Right atrium auricular region (tissue), 2 donors: ENCODE data around the gene PYGB. TPM values are rescaled to one million over a fixed set of nuclear protein-coding genes. Genes with fewer than 3 reads are reported as not detected.
A peak's percentile ranks its signal among the peaks of the same experiment; 100 is the strongest.

Experiments used
- DNase-seq: peaks from one replicate; pipeline ENCODE4 v3.0.0-alpha.2; 2019; ENCODE audit warnings: low spot score
- H3K27ac ChIP-seq, 2 donors: fragments of 200-600 bp; sonication (generic); 1 replicate in 1 of 2; 2 replicates in 1 of 2; pipeline ENCODE4 v1.5.1; 2016 to 2019
- H3K27me3 ChIP-seq, 2 donors: fragments of 200-600 bp; sonication (generic); one replicate each; pipeline versions ENCODE4 v1.5.1 to v1.6.0; 2017 to 2019
- H3K36me3 ChIP-seq: fragments of 200-600 bp; sonication (generic); one replicate; pipeline ENCODE4 v1.5.1; 2016
- H3K4me1 ChIP-seq, 2 donors: fragments of 200-600 bp; sonication (generic); one replicate each; pipeline versions ENCODE4 v1.5.1 to v1.6.0; 2017 to 2019
- H3K4me3 ChIP-seq, 2 donors: fragments of 200-600 bp; sonication (generic); 1 replicate in 1 of 2; 2 replicates in 1 of 2; pipeline ENCODE4 v1.5.1; 2017 to 2019; ENCODE audit warnings: mild to moderate bottlenecking in 1 of 2, moderate library complexity in 1 of 2
- H3K9me3 ChIP-seq, 2 donors: fragments of 200-600 bp; sonication (generic); one replicate each; pipeline ENCODE4 v1.5.1; 2019
- CTCF ChIP-seq, 2 donors: fragments of 200-600 bp; sonication (generic); IDR thresholded peaks; one replicate each; pipeline ENCODE4 v1.5.1; 2019; ENCODE audit warnings: antibody characterized with exemption in 2 of 2
- total RNA-seq, 2 donors: library from RNA; depleted of rRNA; stranded (reverse); fragments of >200 nt; gene quantifications; one replicate each; pipeline ENCODE4 v1.1.0, GENCODE V29; 2016

Gene PYGB
- total RNA-seq, 2 donors from 2014 or later, result 145 to 174 TPM

GRCh38 chr20:25289886-25290597 lies 42.2 kb downstream of the PYGB start:
- Histone ChIP-seq H3K9me3 (no peaks in the 10 kb centered on the region), H3K27ac (no peak overlapping the region), H3K4me3 (no peak overlapping the region), H3K27me3 (no peaks in the 10 kb centered on the region), H3K36me3 (peaks cover 78% of the 10 kb centered on the region), H3K4me1 (peaks cover 0 to 36% of the 10 kb centered on the region in 2 donors)
- no peak for TF ChIP-seq CTCF (IDR thresholded peaks at IDR 0.05)
- DNase-seq, result no peak

- no peak overlapping the region for H3K4me3 ChIP-seq
Observed at GRCh38 chr20:25290646-25291431, 43.0 kb downstream of the PYGB start.

GRCh38 chr20:25291432-25292133 lies 43.7 kb downstream of the PYGB start:
- peak overlapping the region; percentile 53 to 74 for H3K27ac ChIP-seq
- H3K9me3 ChIP-seq, result no peaks in the 10 kb centered on the region
- no peaks in the 10 kb centered on the region for H3K27me3 ChIP-seq
- no peak for DNase-seq
- no peak for TF ChIP-seq CTCF (IDR thresholded peaks at IDR 0.05)
- H3K4me3 ChIP-seq, result no peak overlapping the region
- peaks cover 0 to 51% of the 10 kb centered on the region in 2 donors for H3K4me1 ChIP-seq
- peaks cover 69% of the 10 kb centered on the region for H3K36me3 ChIP-seq

More at GRCh38 chr20:25290646-25291431, 43.0 kb downstream of the PYGB start:
- no peak for DNase-seq
- no peak for TF ChIP-seq CTCF (IDR thresholded peaks at IDR 0.05)
- H3K4me1 ChIP-seq, result peaks cover 0 to 44% of the 10 kb centered on the region in 2 donors
- peaks cover 70% of the 10 kb centered on the region for H3K36me3 ChIP-seq
- no peaks in the 10 kb centered on the region for H3K27me3 ChIP-seq
- no peaks in the 10 kb centered on the region for H3K9me3 ChIP-seq
- H3K27ac ChIP-seq, result peak overlapping the region; percentile 53 to 74

GRCh38 chr20:25292176-25292891 lies 44.4 kb downstream of the PYGB start:
- Histone ChIP-seq H3K27me3 (no peaks in the 10 kb centered on the region), H3K4me1 (peaks cover 0 to 59% of the 10 kb centered on the region in 2 donors), H3K27ac (peak overlapping the region; percentile 53 to 74), H3K36me3 (peaks cover 69% of the 10 kb centered on the region), H3K4me3 (no peak overlapping the region), H3K9me3 (no peaks in the 10 kb centered on the region)
- DNase-seq, result no peak
- no peak for TF ChIP-seq CTCF (IDR thresholded peaks at IDR 0.05)

- Histone ChIP-seq H3K4me3 (no peak overlapping the region), H3K27me3 (no peaks in the 10 kb centered on the region), H3K27ac (peak overlapping the region; percentile 74 to 81), H3K4me1 (peaks cover 0 to 59% of the 10 kb centered on the region in 2 donors), H3K9me3 (no peaks in the 10 kb centered on the region), H3K36me3 (peaks cover 66% of the 10 kb centered on the region)
- TF ChIP-seq CTCF (IDR thresholded peaks at IDR 0.05), result no peak
- DNase-seq, result no peak
Observed at GRCh38 chr20:25293507-25293906, 45.6 kb downstream of the PYGB start.
